Measurements from ENCODE around the gene ESRRA.

Gene ESRRA

GRCh38 chr11:64352995-64353714 is 47.8 kb downstream of the ESRRA start:
- DNase-seq: no peak

DNA sequence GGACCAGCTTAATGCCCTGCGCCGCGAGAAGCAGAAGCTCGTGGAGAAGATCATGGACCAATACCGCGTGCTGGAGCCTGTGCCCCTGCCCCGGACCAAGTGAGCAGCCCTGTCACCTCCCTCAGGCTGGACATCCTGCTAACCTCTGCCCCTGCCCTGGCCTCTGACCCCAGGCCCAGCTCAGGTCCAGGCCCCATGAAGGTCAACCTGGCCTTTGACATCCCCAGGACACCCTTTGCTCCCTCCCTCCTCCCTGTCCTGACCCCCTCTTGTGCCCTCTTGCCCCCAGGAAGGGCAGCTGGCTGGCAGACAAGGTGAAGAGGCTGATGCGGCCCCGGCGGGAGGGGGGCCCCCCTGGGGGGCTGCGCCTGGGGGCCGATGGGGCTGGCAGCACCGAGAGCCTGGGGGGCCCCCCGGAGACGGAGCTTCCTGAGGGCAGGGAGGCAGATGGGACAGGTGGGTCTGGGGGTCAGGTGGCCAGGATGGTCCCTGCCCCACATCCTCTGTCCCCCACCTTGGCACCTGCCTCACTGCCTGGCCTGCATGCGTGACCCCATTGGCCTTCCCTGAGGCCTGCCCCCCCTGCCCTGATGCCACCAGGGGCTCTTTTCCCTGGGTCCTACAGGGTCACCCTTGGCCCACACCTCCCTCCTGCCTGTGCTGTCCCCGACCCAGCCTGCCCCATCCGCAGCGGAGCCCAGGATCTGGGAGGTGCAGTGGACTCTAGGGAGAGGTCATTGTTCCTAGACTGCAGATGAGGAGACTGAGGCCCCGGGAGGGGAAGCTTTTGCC is 48.6 kb downstream of the ESRRA start:
- no peak for DNase-seq

- DNase-seq: no peak
These were observed 50.0 kb downstream of the ESRRA start for GRCh38 chr11:64355078-64355940.

DNA sequence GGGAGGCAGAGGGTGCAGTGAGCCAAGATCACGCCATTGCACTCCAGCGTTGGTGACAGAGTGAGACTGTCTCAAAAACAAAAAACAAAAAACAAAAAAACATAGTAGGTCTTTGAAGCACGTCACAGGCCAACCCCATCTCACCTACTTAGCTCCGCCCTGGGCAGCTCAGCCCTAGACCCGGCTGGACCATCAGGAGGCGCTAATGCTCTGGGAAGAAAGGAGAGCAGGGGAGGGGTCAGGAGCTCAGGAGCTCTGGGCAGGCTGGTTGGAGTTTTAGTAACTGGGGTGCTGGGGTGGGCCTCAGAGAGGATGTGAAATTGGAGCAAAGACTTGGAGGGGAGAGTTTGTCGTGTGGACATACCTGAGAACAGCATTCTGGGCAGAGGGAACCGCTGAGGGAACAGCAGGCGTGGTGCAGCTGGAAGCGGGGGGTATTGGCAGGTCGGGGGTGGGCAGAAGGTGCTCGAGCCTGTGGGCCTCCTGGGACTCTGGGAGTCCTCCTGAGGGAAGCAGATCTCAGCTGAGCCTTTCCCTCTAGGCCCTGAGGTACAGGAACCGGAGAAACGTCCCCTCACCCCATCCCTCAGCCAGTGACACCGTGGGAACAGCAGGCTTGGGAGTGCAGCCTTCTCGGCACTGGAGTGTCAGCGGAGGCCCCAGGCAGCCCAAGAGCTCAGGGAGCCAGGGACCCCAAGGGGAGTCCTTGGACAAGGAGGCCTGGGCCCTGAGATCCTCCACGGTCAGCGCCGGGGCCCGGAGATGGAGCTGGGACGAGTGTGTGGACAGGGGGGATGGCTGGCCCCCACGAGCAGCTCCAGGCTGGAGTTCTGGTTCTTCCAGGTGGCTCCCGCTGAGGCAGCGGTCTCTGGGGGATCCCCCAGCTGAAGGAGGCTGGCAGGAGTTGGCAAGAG is 51.4 kb downstream of the ESRRA start:
- DNase-seq: no peak

GRCh38 chr11:64357446-64357845 is 52.1 kb downstream of the ESRRA start:
- DNase-seq: no peak

GRCh38 chr11:64357904-64358535 is 52.7 kb downstream of the ESRRA start:
- no peak for DNase-seq

- DNase-seq: no peak
These were observed 53.2 kb downstream of the ESRRA start for GRCh38 chr11:64358536-64358906.

DNA sequence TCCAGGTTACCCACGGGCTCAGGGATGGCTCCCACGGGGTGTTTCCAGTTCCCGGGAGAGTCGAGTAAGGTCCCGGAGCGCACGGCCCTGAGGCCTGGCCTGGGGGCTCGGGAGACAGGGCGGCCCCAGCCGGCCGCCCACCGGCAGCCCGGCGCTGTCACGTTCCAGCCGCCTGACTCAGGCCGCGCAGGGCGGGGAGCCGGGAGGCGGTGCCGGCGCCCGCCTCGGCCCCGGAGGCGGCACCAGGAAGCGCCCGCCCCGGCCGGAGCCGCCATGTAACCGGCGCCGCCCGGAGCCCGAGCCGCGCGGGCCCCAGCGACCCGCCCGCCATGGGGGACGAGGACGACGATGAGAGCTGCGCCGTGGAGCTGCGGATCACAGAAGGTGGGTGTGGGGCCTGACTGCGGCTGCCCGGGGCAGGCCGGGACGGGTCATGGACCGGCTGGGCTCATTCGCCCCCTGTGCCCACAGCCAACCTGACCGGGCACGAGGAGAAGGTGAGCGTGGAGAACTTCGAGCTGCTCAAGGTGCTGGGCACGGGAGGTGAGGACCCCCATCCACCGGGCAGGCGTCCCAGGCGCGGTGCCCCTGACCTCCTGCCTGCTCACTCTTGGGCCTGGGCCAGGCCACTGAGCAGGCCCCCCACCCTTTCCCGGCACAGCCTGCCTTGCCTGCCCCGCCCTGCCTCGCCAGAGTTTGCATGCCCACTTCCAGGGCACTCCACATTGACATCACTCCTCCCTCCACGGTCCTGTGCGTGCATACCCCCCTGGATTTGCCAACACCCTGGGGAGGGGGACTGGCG is 53.8 kb downstream of the ESRRA start, which contains the start of gene RPS6KA4:
Gene RPS6KA4 (plus strand): TSS at position 256 of the 805 bp plus-strand sequence. CDS start 74 bp downstream, at position 330.
- DNase-seq: no peak

- DNase-seq: no peak
These were observed 54.6 kb downstream of the ESRRA start for GRCh38 chr11:64359712-64360445.

DNA sequence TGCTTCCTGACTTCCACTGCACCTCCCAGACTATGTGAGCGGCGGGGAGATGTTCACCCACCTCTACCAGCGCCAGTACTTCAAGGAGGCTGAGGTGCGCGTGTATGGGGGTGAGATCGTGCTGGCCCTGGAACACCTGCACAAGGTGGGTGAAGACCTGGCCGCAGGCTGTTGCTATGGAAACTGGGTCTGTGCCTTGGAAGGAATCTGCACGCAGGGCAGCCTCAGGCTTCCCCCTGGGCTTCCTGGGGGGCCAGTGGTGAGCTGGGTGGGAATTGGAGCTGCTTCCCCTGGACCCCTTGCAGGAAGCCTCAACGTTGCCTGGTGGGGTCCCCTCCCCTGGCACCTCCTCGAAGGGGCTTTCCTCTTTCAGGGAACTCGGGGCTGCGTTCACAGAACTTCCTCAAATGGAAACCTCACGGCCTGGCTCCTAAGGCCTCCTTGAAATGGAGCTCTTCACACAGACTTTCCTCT is 55.2 kb downstream of the ESRRA start:
- no peak for DNase-seq

DNA sequence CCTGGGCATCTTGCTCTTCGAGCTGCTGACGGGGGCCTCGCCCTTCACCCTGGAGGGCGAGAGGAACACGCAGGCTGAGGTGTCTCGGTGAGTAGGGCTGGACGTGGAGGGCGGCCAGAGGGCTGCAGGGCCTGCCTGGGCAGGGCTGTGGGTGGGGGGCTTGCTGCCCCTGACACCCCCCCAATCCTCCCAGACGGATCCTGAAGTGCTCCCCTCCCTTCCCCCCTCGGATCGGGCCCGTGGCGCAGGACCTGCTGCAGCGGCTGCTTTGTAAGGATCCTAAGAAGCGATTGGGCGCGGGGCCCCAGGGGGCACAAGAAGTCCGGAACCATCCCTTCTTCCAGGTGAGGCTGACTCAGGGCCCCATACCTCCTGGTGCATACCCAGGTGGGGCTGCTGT is 56.3 kb downstream of the ESRRA start:
- DNase-seq: no peak

GRCh38 chr11:64362339-64362738 is 57.0 kb downstream of the ESRRA start:
- no peak for DNase-seq

GRCh38 chr11:64364435-64364834 is 59.1 kb downstream of the ESRRA start:
- no peak for DNase-seq

GRCh38 chr11:64364911-64365310 is 59.6 kb downstream of the ESRRA start:
- DNase-seq: no peak

Data from cortex of kidney (tissue), 1 donor.